WTC11 (cell line): ENCODE data around the gene MEX3D. TPM values are rescaled to one million over a fixed set of nuclear protein-coding genes. Genes with fewer than 3 reads are reported as not detected.

Experiments used
- ATAC-seq: fragments of 200-7000 bp; cut with Tn5 transposase; 2 replicates; pipeline ENCODE4 v1.10.0; 2021; ENCODE audit warnings: mild to moderate bottlenecking, moderate library complexity
- CTCF ChIA-PET: fragments of 300-600 bp; sonication (Branson Sonifier 250); formaldehyde crosslinking; loops from one replicate; lab custom pipeline; 2021; ENCODE audit warnings: antibody characterized with exemption; lab: Charles Lee
- POLR2A ChIA-PET: fragments of 350-600 bp; sonication (Branson Sonifier 250); formaldehyde crosslinking; loops from one replicate; lab custom pipeline; 2021; ENCODE audit warnings: antibody characterized with exemption; lab: Charles Lee
- DNase-seq: peaks from one replicate; pipeline ENCODE4 v3.0.0; 2021; ENCODE audit warnings: low spot score
- H3K27ac Mint-ChIP-seq: 2 replicates; pipeline ENCODE4 v1.8.0; 2021; ENCODE audit warnings: mixed read lengths
- H3K27me3 Mint-ChIP-seq: 2 replicates; pipeline ENCODE4 v1.8.0; 2021; ENCODE audit warnings: low read depth, mild to moderate bottlenecking, moderate library complexity, mixed read lengths
- H3K36me3 Mint-ChIP-seq: 2 replicates; pipeline ENCODE4 v1.8.0; 2021; ENCODE audit warnings: mixed read lengths
- H3K4me1 Mint-ChIP-seq: 2 replicates; pipeline ENCODE4 v1.8.0; 2022; ENCODE audit warnings: mixed read lengths
- H3K4me3 Mint-ChIP-seq: 2 replicates; pipeline ENCODE4 v1.8.0; 2021; ENCODE audit warnings: mild to moderate bottlenecking, moderate library complexity, mixed read lengths
- H3K9me3 Mint-ChIP-seq: 2 replicates; pipeline ENCODE4 v1.8.0; 2021; ENCODE audit warnings: mixed read lengths
- CREM ChIP-seq: sonication (generic); formaldehyde crosslinking; IDR thresholded peaks from 2 replicates; pipeline ENCODE4 v1.8.1; 2022; ENCODE audit warnings: mild to moderate bottlenecking, missing genetic modification reagents, moderate library complexity
- ELF4 ChIP-seq: sonication (generic); formaldehyde crosslinking; IDR thresholded peaks from 2 replicates; pipeline ENCODE4 v1.8.1; 2022; ENCODE audit warnings: low read depth, mild to moderate bottlenecking, moderate library complexity, missing genetic modification reagents
- FOXP1 ChIP-seq: sonication (generic); formaldehyde crosslinking; IDR thresholded peaks from 2 replicates; pipeline ENCODE4 v1.8.0; 2022; ENCODE audit warnings: missing genetic modification reagents, mild to moderate bottlenecking, moderate library complexity, borderline replicate concordance
- JUN ChIP-seq: sonication (generic); formaldehyde crosslinking; IDR thresholded peaks from 2 replicates; pipeline ENCODE4 v1.8.0; 2023; ENCODE audit warnings: mild to moderate bottlenecking, missing genetic modification reagents
- TEAD4 ChIP-seq: sonication (generic); formaldehyde crosslinking; IDR thresholded peaks from 2 replicates; pipeline ENCODE4 v1.8.0; 2022; ENCODE audit warnings: mild to moderate bottlenecking, missing genetic modification reagents
- ZNF138 ChIP-seq: sonication (generic); formaldehyde crosslinking; conservative IDR thresholded peaks from 2 replicates; pipeline ENCODE4 v1.8.1; 2022; ENCODE audit warnings: mild to moderate bottlenecking, moderate library complexity, missing genetic modification reagents
- ZNF232 ChIP-seq: sonication (generic); formaldehyde crosslinking; IDR thresholded peaks from 2 replicates; pipeline ENCODE4 v1.8.0; 2022; ENCODE audit warnings: mild to moderate bottlenecking, missing genetic modification reagents
- total RNA-seq: library from RNA; stranded (reverse); gene quantifications from 3 replicates; pipeline ENCODE4 v1.2.3, GENCODE V29; 2021
- TF ChIP-seq, protein P1 (sequence below): sonication (generic); formaldehyde crosslinking; IDR thresholded peaks from 2 replicates; pipeline ENCODE4 v1.8.1; 2023; ENCODE audit warnings: mild to moderate bottlenecking, missing genetic modification reagents, borderline replicate concordance
- TF ChIP-seq, protein P2 (sequence below): sonication (generic); formaldehyde crosslinking; IDR thresholded peaks from 2 replicates; pipeline ENCODE4 v1.8.1; 2022; ENCODE audit warnings: low read depth, mild to moderate bottlenecking, moderate library complexity, missing genetic modification reagents, borderline replicate concordance
- TF ChIP-seq, protein P3 (sequence below): sonication (generic); formaldehyde crosslinking; IDR thresholded peaks from 2 replicates; pipeline ENCODE4 v1.8.1; 2022; ENCODE audit warnings: low read depth, missing genetic modification reagents, borderline replicate concordance
- TF ChIP-seq, protein P4 (sequence below): sonication (generic); formaldehyde crosslinking; IDR thresholded peaks from 2 replicates; pipeline ENCODE4 v1.8.1; 2023; ENCODE audit warnings: mild to moderate bottlenecking, missing genetic modification reagents, moderate library complexity
- TF ChIP-seq, protein P5 (sequence below): fragments of 250-450 bp; sonication (Bioruptor Pico); IDR thresholded peaks from 2 replicates; pipeline ENCODE4 v1.8.0; 2021; ENCODE audit warnings: mild to moderate bottlenecking
- TF ChIP-seq, protein P6 (sequence below): sonication (generic); formaldehyde crosslinking; conservative IDR thresholded peaks from 2 replicates; pipeline ENCODE4 v1.8.1; 2023; ENCODE audit warnings: mild to moderate bottlenecking, low read depth, missing genetic modification reagents, moderate library complexity

The MEX3D gene
- total RNA-seq, 1 experiment from 2014 or later = 69.5 TPM

DNA sequence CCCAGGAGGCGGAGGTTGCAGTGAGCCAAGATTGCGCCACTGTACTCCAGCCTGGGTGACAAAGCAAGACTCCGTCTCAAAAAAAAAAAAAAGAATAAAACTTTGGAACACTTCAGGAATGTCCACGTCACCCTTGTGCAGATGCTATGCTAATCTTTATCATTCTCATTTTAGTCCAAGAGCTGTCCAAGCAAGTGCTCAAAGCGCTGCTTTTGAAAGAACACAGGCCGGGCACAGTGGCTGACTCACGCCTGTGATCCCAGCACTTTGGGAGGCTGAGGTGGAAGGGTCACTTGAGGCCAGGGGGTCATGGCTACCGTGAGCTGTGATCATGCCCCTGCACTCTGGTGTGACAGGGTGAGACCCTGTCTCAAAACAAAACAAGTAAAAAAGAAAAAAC is 48.3 kb upstream of the MEX3D start:
- no peaks in the 10 kb centered on the region for H3K4me1 Mint-ChIP-seq
- ATAC-seq (no peak), DNase-seq (no peak)
- H3K4me3 Mint-ChIP-seq = no peak overlapping the region
- ChIA-PET CTCF (interaction anchor here (1.1 kb wide), 1 partner anchor 54 kb away, joined by 3 read pairs; no protein-coding TSS in a partner anchor), POLR2A (interaction anchor here (0.6 kb wide), 1 partner anchor 860 kb away, joined by 4 read pairs; the partner anchor contains the start of gene GADD45B)
- no peaks in the 10 kb centered on the region for H3K9me3 Mint-ChIP-seq
- no peak overlapping the region for H3K27ac Mint-ChIP-seq
- TF ChIP-seq, protein P1, sequence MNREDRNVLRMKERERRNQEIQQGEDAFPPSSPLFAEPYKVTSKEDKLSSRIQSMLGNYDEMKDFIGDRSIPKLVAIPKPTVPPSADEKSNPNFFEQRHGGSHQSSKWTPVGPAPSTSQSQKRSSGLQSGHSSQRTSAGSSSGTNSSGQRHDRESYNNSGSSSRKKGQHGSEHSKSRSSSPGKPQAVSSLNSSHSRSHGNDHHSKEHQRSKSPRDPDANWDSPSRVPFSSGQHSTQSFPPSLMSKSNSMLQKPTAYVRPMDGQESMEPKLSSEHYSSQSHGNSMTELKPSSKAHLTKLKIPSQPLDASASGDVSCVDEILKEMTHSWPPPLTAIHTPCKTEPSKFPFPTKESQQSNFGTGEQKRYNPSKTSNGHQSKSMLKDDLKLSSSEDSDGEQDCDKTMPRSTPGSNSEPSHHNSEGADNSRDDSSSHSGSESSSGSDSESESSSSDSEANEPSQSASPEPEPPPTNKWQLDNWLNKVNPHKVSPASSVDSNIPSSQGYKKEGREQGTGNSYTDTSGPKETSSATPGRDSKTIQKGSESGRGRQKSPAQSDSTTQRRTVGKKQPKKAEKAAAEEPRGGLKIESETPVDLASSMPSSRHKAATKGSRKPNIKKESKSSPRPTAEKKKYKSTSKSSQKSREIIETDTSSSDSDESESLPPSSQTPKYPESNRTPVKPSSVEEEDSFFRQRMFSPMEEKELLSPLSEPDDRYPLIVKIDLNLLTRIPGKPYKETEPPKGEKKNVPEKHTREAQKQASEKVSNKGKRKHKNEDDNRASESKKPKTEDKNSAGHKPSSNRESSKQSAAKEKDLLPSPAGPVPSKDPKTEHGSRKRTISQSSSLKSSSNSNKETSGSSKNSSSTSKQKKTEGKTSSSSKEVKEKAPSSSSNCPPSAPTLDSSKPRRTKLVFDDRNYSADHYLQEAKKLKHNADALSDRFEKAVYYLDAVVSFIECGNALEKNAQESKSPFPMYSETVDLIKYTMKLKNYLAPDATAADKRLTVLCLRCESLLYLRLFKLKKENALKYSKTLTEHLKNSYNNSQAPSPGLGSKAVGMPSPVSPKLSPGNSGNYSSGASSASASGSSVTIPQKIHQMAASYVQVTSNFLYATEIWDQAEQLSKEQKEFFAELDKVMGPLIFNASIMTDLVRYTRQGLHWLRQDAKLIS (CRISPR knock-in tag) = no peak
- TF ChIP-seq, protein P2, sequence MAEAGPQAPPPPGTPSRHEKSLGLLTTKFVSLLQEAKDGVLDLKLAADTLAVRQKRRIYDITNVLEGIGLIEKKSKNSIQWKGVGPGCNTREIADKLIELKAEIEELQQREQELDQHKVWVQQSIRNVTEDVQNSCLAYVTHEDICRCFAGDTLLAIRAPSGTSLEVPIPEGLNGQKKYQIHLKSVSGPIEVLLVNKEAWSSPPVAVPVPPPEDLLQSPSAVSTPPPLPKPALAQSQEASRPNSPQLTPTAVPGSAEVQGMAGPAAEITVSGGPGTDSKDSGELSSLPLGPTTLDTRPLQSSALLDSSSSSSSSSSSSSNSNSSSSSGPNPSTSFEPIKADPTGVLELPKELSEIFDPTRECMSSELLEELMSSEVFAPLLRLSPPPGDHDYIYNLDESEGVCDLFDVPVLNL (CRISPR knock-in tag) = no peak
- no peak for TF ChIP-seq CREM
- H3K27me3 Mint-ChIP-seq = no peaks in the 10 kb centered on the region
- peaks cover 58% of the 10 kb centered on the region for H3K36me3 Mint-ChIP-seq

DNA sequence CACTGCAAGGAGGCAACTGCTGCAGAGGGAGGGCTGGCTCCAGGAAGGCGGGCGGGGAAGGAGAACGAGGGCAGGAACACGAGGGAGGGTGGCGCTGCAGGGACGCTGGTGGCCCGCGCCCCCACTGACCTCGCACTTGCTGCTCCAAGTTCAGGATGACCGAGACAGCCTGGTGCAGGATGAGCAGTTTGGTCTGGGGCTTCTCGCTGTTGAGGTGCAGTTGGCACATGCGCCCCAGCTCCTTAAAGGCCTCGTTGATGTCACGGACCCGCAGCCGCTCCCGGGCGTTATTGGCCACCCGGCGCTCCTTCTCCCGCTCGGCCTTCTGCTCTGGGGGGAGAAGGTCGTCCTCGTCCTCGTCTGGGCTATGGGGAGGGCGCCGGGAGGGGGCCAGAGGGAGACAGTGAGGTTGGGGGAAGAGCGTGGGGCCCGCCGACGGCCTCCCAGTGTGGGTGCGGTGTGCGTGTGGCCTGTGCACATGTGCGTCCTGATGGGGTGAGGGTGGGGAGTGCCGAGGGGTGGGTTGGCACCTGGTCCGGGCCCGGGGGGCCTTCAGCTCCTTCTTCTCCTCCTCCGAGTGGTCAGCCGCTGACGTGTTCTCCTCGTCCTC is 47.1 kb upstream of the MEX3D start:
- Mint-ChIP-seq H3K27me3 (no peaks in the 10 kb centered on the region), H3K4me3 (no peak overlapping the region), H3K27ac (no peak overlapping the region), H3K4me1 (no peaks in the 10 kb centered on the region), H3K9me3 (no peaks in the 10 kb centered on the region), H3K36me3 (peaks cover 62% of the 10 kb centered on the region)
- CTCF ChIA-PET = interaction anchor here (0.5 kb wide), 1 partner anchor 10 kb away, joined by 3 read pairs; the partner anchor contains the start of gene UQCR11
- no peak for ATAC-seq
- DNase-seq = no peak
- TF ChIP-seq, protein P3, sequence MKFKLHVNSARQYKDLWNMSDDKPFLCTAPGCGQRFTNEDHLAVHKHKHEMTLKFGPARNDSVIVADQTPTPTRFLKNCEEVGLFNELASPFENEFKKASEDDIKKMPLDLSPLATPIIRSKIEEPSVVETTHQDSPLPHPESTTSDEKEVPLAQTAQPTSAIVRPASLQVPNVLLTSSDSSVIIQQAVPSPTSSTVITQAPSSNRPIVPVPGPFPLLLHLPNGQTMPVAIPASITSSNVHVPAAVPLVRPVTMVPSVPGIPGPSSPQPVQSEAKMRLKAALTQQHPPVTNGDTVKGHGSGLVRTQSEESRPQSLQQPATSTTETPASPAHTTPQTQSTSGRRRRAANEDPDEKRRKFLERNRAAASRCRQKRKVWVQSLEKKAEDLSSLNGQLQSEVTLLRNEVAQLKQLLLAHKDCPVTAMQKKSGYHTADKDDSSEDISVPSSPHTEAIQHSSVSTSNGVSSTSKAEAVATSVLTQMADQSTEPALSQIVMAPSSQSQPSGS (CRISPR knock-in tag) = no peak
- TF ChIP-seq CREM = no peak
- TF ChIP-seq, protein P4, sequence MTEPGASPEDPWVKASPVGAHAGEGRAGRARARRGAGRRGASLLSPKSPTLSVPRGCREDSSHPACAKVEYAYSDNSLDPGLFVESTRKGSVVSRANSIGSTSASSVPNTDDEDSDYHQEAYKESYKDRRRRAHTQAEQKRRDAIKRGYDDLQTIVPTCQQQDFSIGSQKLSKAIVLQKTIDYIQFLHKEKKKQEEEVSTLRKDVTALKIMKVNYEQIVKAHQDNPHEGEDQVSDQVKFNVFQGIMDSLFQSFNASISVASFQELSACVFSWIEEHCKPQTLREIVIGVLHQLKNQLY (CRISPR knock-in tag) = no peak
- no peak for TF ChIP-seq ZNF232 (CRISPR knock-in tag)
- TF ChIP-seq, protein P5, sequence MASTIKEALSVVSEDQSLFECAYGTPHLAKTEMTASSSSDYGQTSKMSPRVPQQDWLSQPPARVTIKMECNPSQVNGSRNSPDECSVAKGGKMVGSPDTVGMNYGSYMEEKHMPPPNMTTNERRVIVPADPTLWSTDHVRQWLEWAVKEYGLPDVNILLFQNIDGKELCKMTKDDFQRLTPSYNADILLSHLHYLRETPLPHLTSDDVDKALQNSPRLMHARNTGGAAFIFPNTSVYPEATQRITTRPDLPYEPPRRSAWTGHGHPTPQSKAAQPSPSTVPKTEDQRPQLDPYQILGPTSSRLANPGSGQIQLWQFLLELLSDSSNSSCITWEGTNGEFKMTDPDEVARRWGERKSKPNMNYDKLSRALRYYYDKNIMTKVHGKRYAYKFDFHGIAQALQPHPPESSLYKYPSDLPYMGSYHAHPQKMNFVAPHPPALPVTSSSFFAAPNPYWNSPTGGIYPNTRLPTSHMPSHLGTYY (CRISPR knock-in tag) = no peak
- no peak for TF ChIP-seq ELF4
- no peak for TF ChIP-seq FOXP1 (CRISPR knock-in tag)
- TF ChIP-seq TEAD4 = no peak
- no peak for TF ChIP-seq ZNF138 (CRISPR knock-in tag)
- TF ChIP-seq JUN = no peak
- TF ChIP-seq, protein P6, sequence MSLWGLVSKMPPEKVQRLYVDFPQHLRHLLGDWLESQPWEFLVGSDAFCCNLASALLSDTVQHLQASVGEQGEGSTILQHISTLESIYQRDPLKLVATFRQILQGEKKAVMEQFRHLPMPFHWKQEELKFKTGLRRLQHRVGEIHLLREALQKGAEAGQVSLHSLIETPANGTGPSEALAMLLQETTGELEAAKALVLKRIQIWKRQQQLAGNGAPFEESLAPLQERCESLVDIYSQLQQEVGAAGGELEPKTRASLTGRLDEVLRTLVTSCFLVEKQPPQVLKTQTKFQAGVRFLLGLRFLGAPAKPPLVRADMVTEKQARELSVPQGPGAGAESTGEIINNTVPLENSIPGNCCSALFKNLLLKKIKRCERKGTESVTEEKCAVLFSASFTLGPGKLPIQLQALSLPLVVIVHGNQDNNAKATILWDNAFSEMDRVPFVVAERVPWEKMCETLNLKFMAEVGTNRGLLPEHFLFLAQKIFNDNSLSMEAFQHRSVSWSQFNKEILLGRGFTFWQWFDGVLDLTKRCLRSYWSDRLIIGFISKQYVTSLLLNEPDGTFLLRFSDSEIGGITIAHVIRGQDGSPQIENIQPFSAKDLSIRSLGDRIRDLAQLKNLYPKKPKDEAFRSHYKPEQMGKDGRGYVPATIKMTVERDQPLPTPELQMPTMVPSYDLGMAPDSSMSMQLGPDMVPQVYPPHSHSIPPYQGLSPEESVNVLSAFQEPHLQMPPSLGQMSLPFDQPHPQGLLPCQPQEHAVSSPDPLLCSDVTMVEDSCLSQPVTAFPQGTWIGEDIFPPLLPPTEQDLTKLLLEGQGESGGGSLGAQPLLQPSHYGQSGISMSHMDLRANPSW = no peak
- POLR2A ChIA-PET = interaction anchor here (0.5 to 0.6 kb wide), 2 partner anchors 943 to 961 kb away, joined by 4 to 10 read pairs; no protein-coding TSS in a partner anchor
